K562 (cell line): ENCODE measurements around the gene APELA. TPM values are rescaled to one million over a fixed set of nuclear protein-coding genes. Genes with fewer than 3 reads are reported as not detected.

Source experiments
- ATAC-seq: fragments of 200-7000 bp; cut with Tn5 transposase; 3 replicates; pipeline ENCODE4 v1.9.1; 2020; ENCODE audit warnings: moderate library complexity
- BruUV-seq: library from RNA; stranded (reverse); fragments of 400-500 nt; replicated peaks from 2 replicates; lab custom pipeline; 2021; lab: Mats Ljungman, UMichigan
- CTCF ChIA-PET: fragments of 300-600 bp; formaldehyde crosslinking; extraction: SDS; loops from one replicate; lab custom pipeline; 2021; ENCODE audit warnings: low intra/inter-chr PET ratio; lab: Yijun Ruan, JAX
- POLR2A ChIA-PET: fragments of 300-600, 350-650 bp; sonication (Branson Sonifier 250); formaldehyde crosslinking; extraction: SDS; loops from one replicate; lab custom pipeline; 2021; ENCODE audit warnings: antibody characterized with exemption, inconsistent platforms; lab: Yijun Ruan, JAX
- DNase-seq, 4 experiments: peaks; one replicate each; pipeline versions ENCODE4 v3.0.0 to v3.0.0-alpha.2; 2011 to 2018; ENCODE audit warnings: low spot score in 3 of 4, mixed read lengths in 3 of 4; ENCODE audit errors: extremely low read depth in 1 of 4
- FAIRE-seq: peaks from 2 replicates; lab custom pipeline; 2011; peaks lifted over from hg19 to GRCh38; lab: Jason Lieb, UNC
- H2AFZ ChIP-seq: 2 replicates; pipeline ENCODE4 v1.6.0; 2011; ENCODE audit warnings: low read depth, low read length, control low read depth, inconsistent platforms
- H3K27ac ChIP-seq: fragments of 200-600 bp; 3 replicates; pipeline ENCODE4 v1.8.0; 2011; ENCODE audit warnings: low read depth, mild to moderate bottlenecking, control low read depth, inconsistent platforms, low read length, moderate library complexity, mixed read lengths; ENCODE audit errors: extremely low read depth
- H3K27me3 ChIP-seq, 2 experiments: fragments of 300-600 bp in 1 of 2; 2 replicates in 1 of 2; 3 replicates in 1 of 2; pipeline versions ENCODE4 v1.6.0 to v1.8.0; 2011; ENCODE audit warnings: inconsistent platforms in 2 of 2, low read length in 2 of 2, mild to moderate bottlenecking in 1 of 2, mixed read lengths in 1 of 2, moderate library complexity in 1 of 2; ENCODE audit not compliant: control insufficient read depth in 2 of 2, insufficient read depth in 2 of 2
- H3K36me3 ChIP-seq: fragments of 300-600 bp; 3 replicates; pipeline ENCODE4 v1.8.0; 2011; ENCODE audit warnings: mild to moderate bottlenecking, low read length, inconsistent platforms; ENCODE audit not compliant: control insufficient read depth, insufficient read depth
- H3K4me1 ChIP-seq, 2 experiments: fragments of 200-600 bp in 1 of 2; replicated peaks in 1 of 2; 2 replicates in 1 of 2; 3 replicates in 1 of 2; pipeline versions ENCODE4 v1.5.1 to v1.8.0; 2011; ENCODE audit warnings: inconsistent platforms in 2 of 2, low read length in 2 of 2, mild to moderate bottlenecking in 1 of 2, mixed read lengths in 1 of 2, moderate library complexity in 1 of 2; ENCODE audit not compliant: control insufficient read depth in 2 of 2, insufficient read depth in 2 of 2
- H3K4me2 ChIP-seq: 2 replicates; pipeline ENCODE4 v1.6.1; 2011; ENCODE audit warnings: low read length, control low read depth, inconsistent platforms, mixed read lengths; ENCODE audit not compliant: insufficient read depth
- H3K4me3 ChIP-seq: fragments of 200-600 bp; sonication (generic), shearing (Covaris generic); 2 replicates; pipeline ENCODE4 v1.5.1; 2016; ENCODE audit warnings: control low read depth, inconsistent platforms
- H3K79me2 ChIP-seq: fragments of 200-600 bp; 3 replicates; pipeline ENCODE4 v1.8.0; 2011; ENCODE audit warnings: low read length, inconsistent platforms; ENCODE audit not compliant: control insufficient read depth, insufficient read depth
- H3K9ac ChIP-seq, 2 experiments: 2 replicates each; pipeline versions ENCODE4 v1.6.0 to v1.6.1; 2011; ENCODE audit warnings: low read depth in 2 of 2, low read length in 2 of 2, control low read depth in 1 of 2, inconsistent platforms in 1 of 2, mild to moderate bottlenecking in 1 of 2, mixed read lengths in 1 of 2; ENCODE audit not compliant: insufficient read depth in 1 of 2
- H3K9me1 ChIP-seq: one replicate; pipeline ENCODE4 v1.6.0; 2011; ENCODE audit warnings: inconsistent platforms, mild to moderate bottlenecking, low read length, moderate library complexity; ENCODE audit not compliant: control insufficient read depth, insufficient read depth
- H3K9me3 ChIP-seq: replicated peaks from 2 replicates; pipeline ENCODE4 v1.5.1; 2011; ENCODE audit warnings: low read depth, low read length, inconsistent platforms; ENCODE audit not compliant: control insufficient read depth, insufficient read depth
- H4K20me1 ChIP-seq: replicated peaks from 2 replicates; pipeline ENCODE4 v1.6.1; 2011; ENCODE audit warnings: low read length, inconsistent platforms, mixed read lengths; ENCODE audit not compliant: control insufficient read depth, insufficient read depth
- CEBPB ChIP-seq: fragments of 450-650 bp; IDR thresholded peaks from 2 replicates; pipeline ENCODE4 v1.6.1; 2016; ENCODE audit warnings: missing genetic modification characterization, missing compliant biosample characterization
- GABPA ChIP-seq: fragments of 200-800 bp; sonication (Bioruptor generic); conservative IDR thresholded peaks from 2 replicates; pipeline ENCODE4 v1.6.1; 2016; ENCODE audit warnings: low read depth, missing genetic modification characterization, missing compliant biosample characterization
- PHB2 ChIP-seq: fragments of 450-650 bp; IDR thresholded peaks from 2 replicates; pipeline ENCODE4 v1.6.1; 2017; ENCODE audit warnings: low read depth
- SPI1 ChIP-seq: IDR thresholded peaks from 2 replicates; pipeline ENCODE4 v1.6.1; 2011; ENCODE audit warnings: low read depth, low read length, control low read depth, borderline replicate concordance
- ZBTB11 ChIP-seq, 3 experiments: fragments of 200-800 bp in 1 of 3; fragments of 250-450 bp in 1 of 3; fragments of 450-650 bp in 1 of 3; sonication (Bioruptor Pico) in 1 of 3; sonication (Bioruptor generic) in 1 of 3; formaldehyde crosslinking in 1 of 3; IDR thresholded peaks; 2 replicates each; pipeline versions ENCODE4 v1.6.1 to v1.8.0; 2016 to 2022; ENCODE audit warnings: mild to moderate bottlenecking in 2 of 3, missing genetic modification characterization in 2 of 3, missing compliant biosample characterization in 1 of 3, moderate library complexity in 1 of 3
- ZNF449 ChIP-seq: fragments of 250-450 bp; sonication (Bioruptor Pico); IDR thresholded peaks from 2 replicates; pipeline ENCODE4 v1.8.0; 2022; ENCODE audit warnings: moderate library complexity, mild to moderate bottlenecking, inconsistent platforms
- ZNF586 ChIP-seq: fragments of 450-650 bp; formaldehyde crosslinking; conservative IDR thresholded peaks from 2 replicates; pipeline ENCODE4 v1.4.0; 2020; ENCODE audit warnings: mild to moderate bottlenecking, moderate library complexity
- ZNF75A ChIP-seq: fragments of 450-650 bp; formaldehyde crosslinking; IDR thresholded peaks from 2 replicates; pipeline ENCODE4 v1.4.0; 2020; ENCODE audit warnings: mild to moderate bottlenecking
- WGBS: fragments of 100-300 bp; shearing (Covaris generic); methylation state at CpG from one replicate; pipeline ENCODE4 v1.1.6; 2016; ENCODE audit warnings: low coverage, mixed read lengths; ENCODE audit not compliant: insufficient coverage; ENCODE audit errors: missing lambda C conversion rate; 5-methylcytosine and 5-hydroxymethylcytosine counted together
- in situ Hi-C: fragments of 300-500 bp; cut with MboI; formaldehyde crosslinking; loops from 4 replicates; pipeline ENCODE4 v1.15.0; 2018; ENCODE audit warnings: inconsistent platforms, mixed read lengths
- intact Hi-C: fragments of 100-400 bp; cut with micrococcal nuclease; formaldehyde crosslinking; loops from 2 replicates; pipeline ENCODE4 v1.14.2; 2022
- polyA plus RNA-seq, 8 experiments: library from polyadenylated mRNA; depleted of rRNA in 4 of 8; stranded (reverse) in 5 of 8; unstranded in 3 of 8; fragments of >200 nt; fragmentation: Nextera tagmentation in 2 of 8; fragmentation: Illumina TruSeq in 1 of 8; extraction: Ambion mirVana in 2 of 8; extraction: Trizol in 1 of 8; gene quantifications; 2 replicates each; pipeline versions ENCODE4 v1.2.1 to v1.2.3, GENCODE V29; 2011 to 2014; ENCODE audit warnings: inconsistent platforms in 1 of 8, missing spikeins in 1 of 8
- total RNA-seq, 7 experiments: library from RNA; depleted of rRNA in 6 of 7; stranded (reverse); fragments of >200 nt in 6 of 7; fragmentation: Illumina TruSeq in 2 of 7; extraction: Trizol in 2 of 7; gene quantifications; 2 replicates each; pipeline versions ENCODE4 v1.2.1 to v1.2.3, GENCODE V29; 2011 to 2021; ENCODE audit warnings: low replicate concordance in 1 of 7

Gene APELA
- total and polyA plus RNA-seq, 9 of the 15 experiments (the other 6 are each of a cell fraction or from before 2014, with no cell fraction given), result not detected

DNA sequence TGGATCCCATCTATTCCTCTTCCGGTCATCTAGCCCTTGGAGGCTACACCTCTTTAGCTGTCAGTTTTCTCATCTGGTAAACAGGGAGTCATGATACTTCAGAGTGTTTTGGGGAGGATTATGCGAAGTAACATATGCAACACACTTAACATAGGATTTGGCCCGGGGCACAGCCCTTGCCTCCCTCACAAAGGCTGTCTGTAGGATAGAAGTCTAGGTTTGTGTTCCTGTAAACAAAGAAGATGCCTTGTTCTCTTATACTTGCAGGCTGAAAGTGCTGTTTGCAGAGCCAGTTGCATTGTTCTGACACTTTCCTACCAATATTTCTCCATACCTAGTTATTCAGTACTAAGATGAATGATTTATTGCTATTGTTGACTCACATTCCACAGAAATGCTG, 2.2 kb upstream of the APELA start (continued):
- no peak for TF ChIP-seq ZNF586 (CRISPR knock-in tag)
- TF ChIP-seq CEBPB, result no peak
- TF ChIP-seq ZBTB11 (CRISPR knock-in tag; IDR thresholded peaks at IDR 0.05), result no peak
- TF ChIP-seq PHB2, result no peak
- TF ChIP-seq GABPA (tag), result no peak

DNA sequence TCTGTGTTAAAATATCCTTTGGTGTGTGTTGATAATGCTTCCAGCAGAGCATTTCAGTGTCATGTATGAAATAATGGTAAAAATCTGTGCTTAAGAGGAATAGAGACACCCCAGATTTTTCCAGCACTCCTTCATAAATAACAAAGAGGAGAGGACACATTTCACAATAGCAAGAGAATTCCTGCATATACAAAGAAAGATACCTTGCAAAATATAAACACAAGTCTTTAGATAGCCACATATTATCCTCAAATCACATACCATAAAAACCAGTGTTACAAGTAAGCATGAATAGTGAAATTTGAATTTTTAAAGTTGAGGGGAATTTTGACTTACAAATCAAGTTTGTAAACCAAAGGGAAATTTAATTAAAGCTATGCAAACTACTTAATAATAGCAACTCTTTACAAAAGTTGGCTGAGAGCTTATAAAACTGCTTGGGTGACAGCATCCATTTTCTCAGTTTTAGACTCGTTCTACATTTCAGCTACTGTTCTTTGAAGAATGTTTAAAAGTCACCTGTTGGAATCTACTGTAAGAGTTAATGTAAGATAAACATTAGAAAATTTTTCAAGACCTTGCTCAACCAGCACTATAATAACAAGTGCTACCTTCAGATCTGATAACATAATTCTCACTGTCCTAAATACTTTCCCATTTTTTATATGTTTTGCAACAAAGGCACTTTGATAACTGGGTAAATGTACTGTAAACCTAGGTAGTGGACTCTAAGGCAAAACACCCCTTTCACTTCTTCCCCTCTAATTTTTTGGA, 3.7 kb downstream of the APELA start:
- no TSS peak for BruUV-seq
- no peak overlapping the region for H2AFZ ChIP-seq
- no peak overlapping the region for H3K9ac ChIP-seq
- DNase-seq (no peak), ATAC-seq (no peak), FAIRE-seq (no peak)
- in situ Hi-C loops (no loop called here), intact Hi-C loops (no loop called here)
- CTCF ChIA-PET, result no interaction called here
- H3K4me2 ChIP-seq, result no peak overlapping the region
- no peak overlapping the region for H3K27ac ChIP-seq
- POLR2A ChIA-PET, result interaction anchor here (0.6 kb wide), 1 partner anchor 29 kb away, joined by 3 read pairs; no protein-coding TSS in a partner anchor
- no peaks in the 10 kb centered on the region for H3K27me3 ChIP-seq
- no peaks in the 10 kb centered on the region for H3K4me1 ChIP-seq
- H3K36me3 ChIP-seq, result no peaks in the 10 kb centered on the region
- H3K79me2 ChIP-seq, result no peaks in the 10 kb centered on the region
- no peaks in the 10 kb centered on the region for H3K9me1 ChIP-seq
- H3K9me3 ChIP-seq, result no peaks in the 10 kb centered on the region
- H3K4me3 ChIP-seq, result no peak overlapping the region
- H4K20me1 ChIP-seq, result no peaks in the 10 kb centered on the region
- 5% methylated on average over 1 of the region's 1 CpG for WGBS
- no peak for TF ChIP-seq ZNF75A (CRISPR knock-in tag)
- no peak for TF ChIP-seq ZNF449 (CRISPR knock-in tag)
- no peak for TF ChIP-seq SPI1
